Measurements from ENCODE around the gene RFX7.

RFX7 gene

DNA sequence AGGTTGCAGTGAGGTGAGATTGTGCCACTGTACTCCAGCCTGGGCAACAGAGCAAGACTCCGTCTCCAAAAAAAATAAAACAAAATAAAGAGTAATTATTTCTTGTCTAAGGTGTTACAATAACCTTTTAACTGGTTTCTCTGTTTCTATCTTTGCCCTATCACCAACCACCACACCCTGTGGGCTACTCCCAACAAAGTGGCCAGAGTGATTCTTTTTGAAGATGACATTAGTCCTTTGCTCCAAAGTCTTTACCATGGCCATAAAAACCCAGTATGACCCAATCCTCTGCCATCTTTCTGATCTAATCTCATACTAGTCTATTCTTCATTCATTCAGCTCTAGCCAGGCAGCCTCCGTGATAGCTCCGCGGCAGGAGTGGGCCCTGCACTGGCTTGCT, 62.8 kb downstream of the RFX7 start (continued):
- TF ChIP-seq, protein P1, sequence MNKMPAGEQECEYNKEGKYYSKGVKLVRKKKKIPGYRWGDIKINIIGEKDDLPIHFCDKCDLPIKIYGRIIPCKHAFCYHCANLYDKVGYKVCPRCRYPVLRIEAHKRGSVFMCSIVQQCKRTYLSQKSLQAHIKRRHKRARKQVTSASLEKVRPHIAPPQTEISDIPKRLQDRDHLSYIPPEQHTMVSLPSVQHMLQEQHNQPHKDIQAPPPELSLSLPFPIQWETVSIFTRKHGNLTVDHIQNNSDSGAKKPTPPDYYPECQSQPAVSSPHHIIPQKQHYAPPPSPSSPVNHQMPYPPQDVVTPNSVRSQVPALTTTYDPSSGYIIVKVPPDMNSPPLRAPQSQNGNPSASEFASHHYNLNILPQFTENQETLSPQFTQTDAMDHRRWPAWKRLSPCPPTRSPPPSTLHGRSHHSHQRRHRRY (tag by site-specific recombination; IDR thresholded peaks at IDR 0.05), result no peak
- TF ChIP-seq ZNF585B (tag by site-specific recombination; IDR thresholded peaks at IDR 0.05) (no peak), ZNF561 (tag by site-specific recombination; IDR thresholded peaks at IDR 0.05; ENCODE audit: borderline replicate concordance) (no peak), ZNF776 (tag by site-specific recombination; IDR thresholded peaks at IDR 0.05; ENCODE audit: borderline replicate concordance) (no peak)

DNA sequence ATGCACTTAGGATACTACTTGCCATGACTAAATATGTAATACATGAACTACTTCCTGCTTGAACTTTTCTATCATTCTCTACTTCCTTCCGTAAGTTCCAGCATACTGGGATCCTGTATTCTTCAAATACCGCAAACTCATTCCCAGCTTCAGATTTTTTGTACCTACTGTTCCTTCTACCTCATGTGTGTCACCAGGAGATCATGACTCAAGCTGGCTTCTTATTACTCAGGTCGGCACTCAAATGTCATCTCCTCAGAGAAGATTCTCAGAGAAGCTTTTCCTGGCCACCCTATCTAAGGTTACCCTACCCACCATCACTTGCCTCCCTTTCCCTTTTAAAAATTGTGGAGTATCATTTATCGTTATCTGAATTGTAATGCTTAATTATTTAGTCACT, 66.7 kb downstream of the RFX7 start:
- H3K9me3 ChIP-seq (ENCODE audit: control insufficient read depth, insufficient read depth, low read depth, low read length), result no peaks in the 10 kb centered on the region
- H3K4me3 ChIP-seq (ENCODE audit: low read depth, low read length), result no peak overlapping the region
- TF ChIP-seq ZNF274 (IDR thresholded peaks at IDR 0.05; ENCODE audit: low read length) (no peak), ZNF274 (tag by site-specific recombination; IDR thresholded peaks at IDR 0.05; ENCODE audit: borderline replicate concordance) (no peak)
- TF ChIP-seq, protein P2, sequence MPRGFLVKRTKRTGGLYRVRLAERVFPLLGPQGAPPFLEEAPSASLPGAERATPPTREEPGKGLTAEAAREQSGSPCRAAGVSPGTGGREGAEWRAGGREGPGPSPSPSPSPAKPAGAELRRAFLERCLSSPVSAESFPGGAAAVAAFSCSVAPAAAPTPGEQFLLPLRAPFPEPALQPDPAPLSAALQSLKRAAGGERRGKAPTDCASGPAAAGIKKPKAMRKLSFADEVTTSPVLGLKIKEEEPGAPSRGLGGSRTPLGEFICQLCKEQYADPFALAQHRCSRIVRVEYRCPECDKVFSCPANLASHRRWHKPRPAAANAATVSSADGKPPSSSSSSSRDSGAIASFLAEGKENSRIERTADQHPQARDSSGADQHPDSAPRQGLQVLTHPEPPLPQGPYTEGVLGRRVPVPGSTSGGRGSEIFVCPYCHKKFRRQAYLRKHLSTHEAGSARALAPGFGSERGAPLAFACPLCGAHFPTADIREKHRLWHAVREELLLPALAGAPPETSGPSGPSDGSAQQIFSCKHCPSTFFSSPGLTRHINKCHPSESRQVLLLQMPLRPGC (tag by site-specific recombination; IDR thresholded peaks at IDR 0.05), result no peak
- peaks cover 3 to 8% of the 10 kb centered on the region in 2 experiments; a peak in 2 of 3 replicates for H3K36me3 ChIP-seq (ENCODE audit: control insufficient read depth in 2 of 2, insufficient read depth in 1 of 2, low read length in 2 of 2)
- POLR2A ChIA-PET, result no interaction called here
- no peak overlapping the region for H3K27ac ChIP-seq (ENCODE audit: extremely low read depth, low read depth, low read length)
- CTCF ChIA-PET, result no interaction called here
- no peaks in the 10 kb centered on the region; the same call in 1 of the 2 replicates for H3K4me1 ChIP-seq (ENCODE audit: control insufficient read depth, insufficient read depth, low read length)

DNA sequence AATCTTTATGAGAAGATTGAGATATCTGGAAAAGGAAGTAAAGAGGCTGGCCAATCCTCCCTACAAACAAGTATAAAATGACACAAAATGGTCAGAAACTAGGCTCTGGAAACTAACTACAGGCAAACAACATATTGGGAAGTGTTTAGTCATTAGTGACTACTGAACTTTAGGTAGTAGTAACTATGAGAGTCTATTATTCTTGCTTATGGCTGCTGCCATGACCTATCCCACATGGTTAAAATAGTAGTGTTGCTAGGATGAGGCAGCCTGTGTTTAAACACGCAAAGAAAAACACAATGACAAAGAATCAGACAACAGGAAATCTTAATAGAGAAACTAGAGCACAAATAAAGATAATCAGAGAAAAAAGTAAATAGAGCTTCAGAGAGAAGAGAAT, 67.9 kb downstream of the RFX7 start:
- Histone ChIP-seq H3K27ac (ENCODE audit: extremely low read depth, low read depth, low read length) (no peak overlapping the region), H3K4me1 (ENCODE audit: control insufficient read depth, insufficient read depth, low read length) (no peaks in the 10 kb centered on the region; the same call in 1 of the 2 replicates), H3K36me3 (ENCODE audit: control insufficient read depth in 2 of 2, insufficient read depth in 1 of 2, low read length in 2 of 2) (peaks cover 6 to 8% of the 10 kb centered on the region in 2 experiments; a peak in 2 of 3 replicates), H3K4me3 (ENCODE audit: low read depth, low read length) (no peak overlapping the region), H3K9me3 (ENCODE audit: control insufficient read depth, insufficient read depth, low read depth, low read length) (no peaks in the 10 kb centered on the region)
- TF ChIP-seq ZNF423 (tag by site-specific recombination; IDR thresholded peaks at IDR 0.05) (no peak), ZXDB (tag by site-specific recombination; IDR thresholded peaks at IDR 0.05) (no peak), ZSCAN16 (tag by site-specific recombination; IDR thresholded peaks at IDR 0.05) (no peak), ZNF175 (tag by site-specific recombination; IDR thresholded peaks at IDR 0.05) (no peak), ZNF610 (tag by site-specific recombination; IDR thresholded peaks at IDR 0.05; ENCODE audit: borderline replicate concordance) (no peak), ZNF777 (tag by site-specific recombination; IDR thresholded peaks at IDR 0.05; ENCODE audit: borderline replicate concordance) (no peak), SP7 (tag by site-specific recombination; IDR thresholded peaks at IDR 0.05) (no peak), ZNF114 (tag by site-specific recombination; IDR thresholded peaks at IDR 0.05) (no peak), ZNF19 (tag by site-specific recombination; IDR thresholded peaks at IDR 0.05; ENCODE audit: low read depth) (no peak), REPIN1 (tag by site-specific recombination; IDR thresholded peaks at IDR 0.05; ENCODE audit: low read depth) (no peak)
- TF ChIP-seq, protein P3, sequence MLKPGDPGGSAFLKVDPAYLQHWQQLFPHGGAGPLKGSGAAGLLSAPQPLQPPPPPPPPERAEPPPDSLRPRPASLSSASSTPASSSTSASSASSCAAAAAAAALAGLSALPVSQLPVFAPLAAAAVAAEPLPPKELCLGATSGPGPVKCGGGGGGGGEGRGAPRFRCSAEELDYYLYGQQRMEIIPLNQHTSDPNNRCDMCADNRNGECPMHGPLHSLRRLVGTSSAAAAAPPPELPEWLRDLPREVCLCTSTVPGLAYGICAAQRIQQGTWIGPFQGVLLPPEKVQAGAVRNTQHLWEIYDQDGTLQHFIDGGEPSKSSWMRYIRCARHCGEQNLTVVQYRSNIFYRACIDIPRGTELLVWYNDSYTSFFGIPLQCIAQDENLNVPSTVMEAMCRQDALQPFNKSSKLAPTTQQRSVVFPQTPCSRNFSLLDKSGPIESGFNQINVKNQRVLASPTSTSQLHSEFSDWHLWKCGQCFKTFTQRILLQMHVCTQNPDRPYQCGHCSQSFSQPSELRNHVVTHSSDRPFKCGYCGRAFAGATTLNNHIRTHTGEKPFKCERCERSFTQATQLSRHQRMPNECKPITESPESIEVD (tag by site-specific recombination; IDR thresholded peaks at IDR 0.05), result no peak
- TF ChIP-seq, protein P4, sequence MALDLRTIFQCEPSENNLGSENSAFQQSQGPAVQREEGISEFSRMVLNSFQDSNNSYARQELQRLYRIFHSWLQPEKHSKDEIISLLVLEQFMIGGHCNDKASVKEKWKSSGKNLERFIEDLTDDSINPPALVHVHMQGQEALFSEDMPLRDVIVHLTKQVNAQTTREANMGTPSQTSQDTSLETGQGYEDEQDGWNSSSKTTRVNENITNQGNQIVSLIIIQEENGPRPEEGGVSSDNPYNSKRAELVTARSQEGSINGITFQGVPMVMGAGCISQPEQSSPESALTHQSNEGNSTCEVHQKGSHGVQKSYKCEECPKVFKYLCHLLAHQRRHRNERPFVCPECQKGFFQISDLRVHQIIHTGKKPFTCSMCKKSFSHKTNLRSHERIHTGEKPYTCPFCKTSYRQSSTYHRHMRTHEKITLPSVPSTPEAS (tag by site-specific recombination; IDR thresholded peaks at IDR 0.05), result no peak
- TF ChIP-seq, protein P5, sequence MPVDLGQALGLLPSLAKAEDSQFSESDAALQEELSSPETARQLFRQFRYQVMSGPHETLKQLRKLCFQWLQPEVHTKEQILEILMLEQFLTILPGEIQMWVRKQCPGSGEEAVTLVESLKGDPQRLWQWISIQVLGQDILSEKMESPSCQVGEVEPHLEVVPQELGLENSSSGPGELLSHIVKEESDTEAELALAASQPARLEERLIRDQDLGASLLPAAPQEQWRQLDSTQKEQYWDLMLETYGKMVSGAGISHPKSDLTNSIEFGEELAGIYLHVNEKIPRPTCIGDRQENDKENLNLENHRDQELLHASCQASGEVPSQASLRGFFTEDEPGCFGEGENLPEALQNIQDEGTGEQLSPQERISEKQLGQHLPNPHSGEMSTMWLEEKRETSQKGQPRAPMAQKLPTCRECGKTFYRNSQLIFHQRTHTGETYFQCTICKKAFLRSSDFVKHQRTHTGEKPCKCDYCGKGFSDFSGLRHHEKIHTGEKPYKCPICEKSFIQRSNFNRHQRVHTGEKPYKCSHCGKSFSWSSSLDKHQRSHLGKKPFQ (tag by site-specific recombination; IDR thresholded peaks at IDR 0.05), result no peak
- CTCF ChIA-PET, result no interaction called here
- POLR2A ChIA-PET, result no interaction called here

Data from HEK293 (cell line).